HepG2 (cell line): ENCODE data around the gene MEPE. TPM values are rescaled to one million over a fixed set of nuclear protein-coding genes. Genes with fewer than 3 reads are reported as not detected.

Experiments used
- ATAC-seq: fragments of 200-7000 bp; cut with Tn5 transposase; 3 replicates; pipeline ENCODE4 v1.9.1; 2020; ENCODE audit warnings: mild to moderate bottlenecking, moderate library complexity
- BruUV-seq: library from RNA; stranded (reverse); fragments of 400-500 nt; replicated peaks from 2 replicates; lab custom pipeline; 2021; lab: Mats Ljungman, UMichigan
- CTCF ChIA-PET: fragments of 300-600 bp; formaldehyde crosslinking; extraction: SDS; loops from one replicate; lab custom pipeline; 2021; ENCODE audit warnings: low total read pairs, inconsistent platforms, low intra/inter-chr PET ratio; lab: Yijun Ruan, JAX
- POLR2A ChIA-PET: fragments of 350-600 bp; sonication (Branson Sonifier 250); formaldehyde crosslinking; loops from one replicate; lab custom pipeline; 2020; ENCODE audit warnings: antibody characterized with exemption, inconsistent platforms; lab: Yijun Ruan, JAX
- DNase-seq: peaks from one replicate; pipeline ENCODE4 v3.0.0-alpha.2; 2015; ENCODE audit warnings: low spot score
- FAIRE-seq: peaks from 3 replicates; lab custom pipeline; 2011; peaks lifted over from hg19 to GRCh38; lab: Jason Lieb, UNC
- H2AFZ ChIP-seq: one replicate; pipeline ENCODE4 v1.6.1; 2011; ENCODE audit warnings: low read length, inconsistent platforms
- H3K27ac ChIP-seq: fragments of 300-600 bp; 3 replicates; pipeline ENCODE4 v1.8.0; 2011; ENCODE audit warnings: mixed run types, mild to moderate bottlenecking, mixed read lengths, low read length, inconsistent platforms; ENCODE audit not compliant: insufficient read depth; ENCODE audit errors: extremely low read length
- H3K27me3 ChIP-seq, 2 experiments: fragments of 200-600 bp in 1 of 2; 2 replicates in 1 of 2; 3 replicates in 1 of 2; pipeline versions ENCODE4 v1.6.0 to v1.8.0; 2011; ENCODE audit warnings: low read length in 2 of 2, mild to moderate bottlenecking in 2 of 2, moderate library complexity in 2 of 2, inconsistent platforms in 1 of 2; ENCODE audit not compliant: insufficient read depth in 2 of 2, control insufficient read depth in 1 of 2
- H3K36me3 ChIP-seq, 2 experiments: fragments of 200-600 bp in 1 of 2; replicated peaks in 1 of 2; 2 replicates in 1 of 2; 3 replicates in 1 of 2; pipeline versions ENCODE4 v1.5.1 to v1.8.0; 2011; ENCODE audit warnings: low read length in 2 of 2, inconsistent platforms in 1 of 2; ENCODE audit not compliant: insufficient read depth in 2 of 2, control insufficient read depth in 1 of 2
- H3K4me1 ChIP-seq: 2 replicates; pipeline ENCODE4 v1.5.1; 2012; ENCODE audit warnings: low read length, inconsistent platforms; ENCODE audit not compliant: insufficient read depth
- H3K4me2 ChIP-seq: 2 replicates; pipeline ENCODE4 v1.6.0; 2011; ENCODE audit warnings: low read depth, low read length, inconsistent platforms
- H3K4me3 ChIP-seq, 3 experiments: fragments of 200-600 bp in 1 of 3; sonication (generic), shearing (Covaris generic) in 1 of 3; replicated peaks in 1 of 3; 2 replicates each; pipeline ENCODE4 v1.5.1; 2011 to 2016; ENCODE audit warnings: low read length in 3 of 3, inconsistent platforms in 2 of 3, low read depth in 2 of 3, mild to moderate bottlenecking in 2 of 3, control low read depth in 1 of 3, mixed read lengths in 1 of 3; ENCODE audit not compliant: insufficient read depth in 1 of 3
- H3K79me2 ChIP-seq: one replicate; pipeline ENCODE4 v1.6.1; 2011; ENCODE audit warnings: low read length, inconsistent platforms; ENCODE audit not compliant: insufficient read depth
- H3K9ac ChIP-seq: 2 replicates; pipeline ENCODE4 v1.6.0; 2011; ENCODE audit warnings: mild to moderate bottlenecking, low read depth, low read length, inconsistent platforms; ENCODE audit not compliant: insufficient read depth
- H3K9me3 ChIP-seq: 2 replicates; pipeline ENCODE4 v1.5.1; 2012; ENCODE audit warnings: mild to moderate bottlenecking, low read length
- H4K20me1 ChIP-seq: 2 replicates; pipeline ENCODE4 v1.6.0; 2011; ENCODE audit warnings: inconsistent platforms, mild to moderate bottlenecking, low read length, moderate library complexity; ENCODE audit not compliant: insufficient read depth
- ASH2L ChIP-seq: fragments of 300-600, 200-600 bp; sonication (generic); IDR thresholded peaks from 2 replicates; pipeline ENCODE4 v1.7.0; 2017; ENCODE audit warnings: low read depth, mild to moderate bottlenecking, moderate library complexity, mixed read lengths, low read length; ENCODE audit not compliant: insufficient read length
- BRD4 ChIP-seq: sonication (generic); formaldehyde crosslinking; IDR thresholded peaks from 2 replicates; pipeline ENCODE4 v1.4.0; 2020; ENCODE audit warnings: missing genetic modification reagents
- CSRNP1 ChIP-seq: sonication (generic); formaldehyde crosslinking; IDR thresholded peaks from 2 replicates; pipeline ENCODE4 v1.8.1; 2023; ENCODE audit warnings: mild to moderate bottlenecking, missing genetic modification reagents
- FOSL2 ChIP-seq: sonication (generic); formaldehyde crosslinking; IDR thresholded peaks from 2 replicates; pipeline ENCODE4 v1.4.0; 2020; ENCODE audit warnings: missing genetic modification reagents
- GFI1 ChIP-seq: sonication (generic); formaldehyde crosslinking; IDR thresholded peaks from 2 replicates; pipeline ENCODE4 v1.5.0; 2020; ENCODE audit warnings: missing genetic modification reagents, mild to moderate bottlenecking, borderline replicate concordance
- MAFF ChIP-seq: IDR thresholded peaks from 2 replicates; pipeline ENCODE4 v1.6.1; 2011; ENCODE audit warnings: low read depth, low read length, improper control_type of control experiment
- MAFG ChIP-seq: sonication (generic); formaldehyde crosslinking; IDR thresholded peaks from 2 replicates; pipeline ENCODE4 v1.5.1; 2020; ENCODE audit warnings: mild to moderate bottlenecking, missing genetic modification reagents
- PRDM15 ChIP-seq: sonication (generic); formaldehyde crosslinking; IDR thresholded peaks from 2 replicates; pipeline ENCODE4 v1.4.0; 2020; ENCODE audit warnings: missing genetic modification reagents
- RELA ChIP-seq: sonication (generic); formaldehyde crosslinking; IDR thresholded peaks from 2 replicates; pipeline ENCODE4 v1.4.0; 2020; ENCODE audit warnings: missing genetic modification reagents
- THAP7 ChIP-seq: sonication (generic); formaldehyde crosslinking; IDR thresholded peaks from 2 replicates; pipeline ENCODE4 v1.8.1; 2023; ENCODE audit warnings: mild to moderate bottlenecking, missing genetic modification reagents
- ZNF556 ChIP-seq: sonication (generic); formaldehyde crosslinking; IDR thresholded peaks from 2 replicates; pipeline ENCODE4 v1.4.0; 2020; ENCODE audit warnings: mild to moderate bottlenecking, missing genetic modification reagents, borderline replicate concordance
- ZNF660 ChIP-seq: sonication (generic); formaldehyde crosslinking; IDR thresholded peaks from 2 replicates; pipeline ENCODE4 v1.5.1; 2020; ENCODE audit warnings: mild to moderate bottlenecking, low read depth, missing genetic modification reagents, borderline replicate concordance
- ZNF678 ChIP-seq: sonication (generic); formaldehyde crosslinking; IDR thresholded peaks from 2 replicates; pipeline ENCODE4 v1.4.0; 2020; ENCODE audit warnings: mild to moderate bottlenecking, missing genetic modification reagents
- ZNF704 ChIP-seq: sonication (generic); formaldehyde crosslinking; IDR thresholded peaks from 2 replicates; pipeline ENCODE4 v1.8.1; 2023; ENCODE audit warnings: mild to moderate bottlenecking, inconsistent platforms, moderate library complexity, missing genetic modification reagents, borderline replicate concordance
- ZNF839 ChIP-seq: sonication (generic); formaldehyde crosslinking; IDR thresholded peaks from 2 replicates; pipeline ENCODE4 v1.4.0; 2020; ENCODE audit warnings: missing genetic modification reagents, mild to moderate bottlenecking, borderline replicate concordance
- WGBS: methylation state at CpG from one replicate; pipeline ENCODE4 v1.1.6; 2017; ENCODE audit warnings: low lambda C conversion rate; 5-methylcytosine and 5-hydroxymethylcytosine counted together
- in situ Hi-C: cut with HindIII; loops from 2 replicates; pipeline ENCODE4 v1.10.0; 2017; ENCODE audit warnings: low pct_unique_long_range_greater_than_20kb; ENCODE audit not compliant: extremely low pct_ligation_motif_present
- intact Hi-C: fragments of 100-400 bp; cut with micrococcal nuclease; formaldehyde crosslinking; loops from one replicate; pipeline ENCODE4 v1.10.0; 2022; ENCODE audit not compliant: unreplicated experiment
- polyA plus RNA-seq, 8 experiments: library from polyadenylated mRNA; depleted of rRNA in 3 of 8; stranded (reverse) in 7 of 8; unstranded in 1 of 8; fragments of >200 nt; fragmentation: Illumina TruSeq in 4 of 8; extraction: Trizol in 4 of 8; gene quantifications; 2 replicates each; pipeline versions ENCODE4 v1.2.1 to v1.2.3, GENCODE V29; 2011 to 2016; ENCODE audit warnings: low read depth in 4 of 8, missing spikeins in 1 of 8, mixed read lengths in 1 of 8; ENCODE audit not compliant: insufficient read depth in 1 of 8
- total RNA-seq, 5 experiments: library from RNA; depleted of rRNA; stranded (reverse); fragments of >200 nt; fragmentation: Illumina TruSeq; extraction: Trizol; gene quantifications; 2 replicates each; pipeline ENCODE4 v1.2.3, GENCODE V29; 2016; ENCODE audit warnings: low read depth in 1 of 5

Gene MEPE
- total and polyA plus RNA-seq, 2 of the 13 experiments (the other 11 are each of a cell fraction or from before 2014, with no cell fraction given), result 0.04 TPM; not detected in 1

- Histone ChIP-seq H3K27ac (peak overlapping the region; percentile 90), H3K36me3 (no peaks in the 10 kb centered on the region), H3K4me1 (peaks cover 88% of the 10 kb centered on the region), H4K20me1 (no peaks in the 10 kb centered on the region), H3K79me2 (no peaks in the 10 kb centered on the region), H3K9ac (peak overlapping the region; percentile 64), H3K9me3 (no peaks in the 10 kb centered on the region), H3K4me3 (peak overlapping the region; percentile 9 to 30 (median 17); a peak in 4 of 6 replicates), H2AFZ (no peak overlapping the region), H3K27me3 (no peaks in the 10 kb centered on the region), H3K4me2 (peak overlapping the region; percentile 65)
- WGBS, result 3% methylated on average over 1 of the region's 1 CpG
- ChIA-PET CTCF (no interaction called here), POLR2A (interaction anchor here (0.7 to 3.3 kb wide), 2 partner anchors 46 to 108 kb away, joined by 3 to 23 read pairs; no protein-coding TSS in a partner anchor)
- peak; percentile 92 for FAIRE-seq
- no TSS peak for BruUV-seq
- in situ Hi-C loops, result no loop called here
- ATAC-seq, result peak; percentile 97
- intact Hi-C loops, result loop anchor here (2.0 to 5.0 kb wide), 2 partner anchors 45 to 241 kb away; no protein-coding TSS in a partner anchor
- peak; percentile 98 for DNase-seq
- TF ChIP-seq ZNF660 (CRISPR knock-in tag), result no peak
- peak; percentile 78; the same call in 1 of the 2 replicates for TF ChIP-seq MAFG (CRISPR knock-in tag)
- no peak for TF ChIP-seq THAP7
- peak; percentile 91 for TF ChIP-seq MAFF
- no peak for TF ChIP-seq RELA
- peak; percentile 22; the same call in 1 of the 2 replicates for TF ChIP-seq PRDM15 (CRISPR knock-in tag)
- peak; percentile 66; the same call in 1 of the 2 replicates for TF ChIP-seq ZNF556 (CRISPR knock-in tag)
- TF ChIP-seq CSRNP1 (CRISPR knock-in tag), result no peak
- peak; percentile 60 for TF ChIP-seq ASH2L
- TF ChIP-seq FOSL2 (CRISPR knock-in tag), result peak; percentile 86
- no peak for TF ChIP-seq ZNF839 (CRISPR knock-in tag)
- TF ChIP-seq ZNF678 (CRISPR knock-in tag), result no peak
- no peak for TF ChIP-seq ZNF704 (CRISPR knock-in tag)
- TF ChIP-seq GFI1 (CRISPR knock-in tag), result peak; percentile 65; the same call in 1 of the 2 replicates
- no peak; the same call in 1 of the 2 replicates for TF ChIP-seq BRD4 (CRISPR knock-in tag)
Observed at GRCh38 chr4:87865960-87866598, 33.3 kb downstream of the MEPE start.
